PC-3 (cell line): ENCODE measurements around the gene GRPEL2. TPM values are rescaled to one million over a fixed set of nuclear protein-coding genes. Genes with fewer than 3 reads are reported as not detected.

Experiments
- ATAC-seq: fragments of 200-7000 bp; cut with Tn5 transposase; 2 replicates; pipeline ENCODE4 v1.9.1; 2020; ENCODE audit warnings: mild to moderate bottlenecking, moderate library complexity
- BruUV-seq: library from RNA; stranded (reverse); fragments of 400-500 nt; replicated peaks from 2 replicates; lab custom pipeline; 2021; lab: Mats Ljungman, UMichigan
- CTCF ChIA-PET: fragments of 300-600 bp; sonication (Branson Sonifier 250); formaldehyde crosslinking; loops from one replicate; lab custom pipeline; 2022; ENCODE audit warnings: antibody characterized with exemption; lab: Charles Lee
- POLR2A ChIA-PET: fragments of 300-600 bp; sonication (Branson Sonifier 250); formaldehyde crosslinking; loops from one replicate; lab custom pipeline; 2022; ENCODE audit warnings: antibody characterized with exemption; ENCODE audit not compliant: unreplicated experiment; lab: Charles Lee
- DNase-seq: peaks from one replicate; pipeline ENCODE4 v3.0.0-alpha.2; 2015
- H2AFZ ChIP-seq: fragments of 300-600 bp; sonication (generic); 2 replicates; pipeline ENCODE4 v1.6.0; 2016; ENCODE audit warnings: antibody characterized with exemption, low read length
- H3F3A ChIP-seq: fragments of 300-600 bp; sonication (generic); one replicate; pipeline ENCODE4 v1.6.0; 2017; ENCODE audit warnings: antibody characterized with exemption, low read length, control low read depth, mild to moderate bottlenecking; ENCODE audit not compliant: unreplicated experiment
- H3K27ac ChIP-seq: fragments of 300-600 bp; sonication (generic); 2 replicates; pipeline ENCODE4 v1.5.1; 2016; ENCODE audit warnings: mild to moderate bottlenecking, low read length
- H3K27me3 ChIP-seq: fragments of 300-600 bp; sonication (generic); 2 replicates; pipeline ENCODE4 v1.6.1; 2016; ENCODE audit warnings: low read length, mixed read lengths
- H3K36me3 ChIP-seq: fragments of 300-600 bp; sonication (generic); 2 replicates; pipeline ENCODE4 v1.6.1; 2016; ENCODE audit warnings: low read depth, mixed run types, low read length, mixed read lengths
- H3K4me1 ChIP-seq: fragments of 300-600 bp; sonication (generic); 2 replicates; pipeline ENCODE4 v1.5.1; 2016; ENCODE audit warnings: low read length; ENCODE audit not compliant: insufficient read depth
- H3K4me2 ChIP-seq: fragments of 300-600 bp; sonication (generic); 2 replicates; pipeline ENCODE4 v1.6.0; 2016; ENCODE audit warnings: low read length
- H3K4me3 ChIP-seq: fragments of 300-600 bp; sonication (generic); 2 replicates; pipeline ENCODE4 v1.5.1; 2016; ENCODE audit warnings: mild to moderate bottlenecking, low read length, mixed read lengths
- H3K79me2 ChIP-seq: fragments of 300-600 bp; sonication (generic); 2 replicates; pipeline ENCODE4 v1.6.1; 2017; ENCODE audit warnings: low read length, mixed read lengths
- H3K9ac ChIP-seq: fragments of 300-600 bp; sonication (generic); 2 replicates; pipeline ENCODE4 v1.6.0; 2016; ENCODE audit warnings: mild to moderate bottlenecking, low read length
- H3K9me2 ChIP-seq: fragments of 300-600 bp; sonication (generic); replicated peaks from 2 replicates; pipeline ENCODE4 v1.6.1; 2016; ENCODE audit warnings: mixed run types, low read length, mixed read lengths
- H3K9me3 ChIP-seq: fragments of 300-600 bp; sonication (generic); 2 replicates; pipeline ENCODE4 v1.6.1; 2016; ENCODE audit warnings: low read length, mixed read lengths
- H4K20me1 ChIP-seq: fragments of 300-600 bp; sonication (generic); 2 replicates; pipeline ENCODE4 v1.6.1; 2016; ENCODE audit warnings: low read length, mixed read lengths
- EZH2 ChIP-seq: fragments of 300-600 bp; sonication (generic); IDR thresholded peaks from one replicate; pipeline ENCODE4 v1.6.1; 2017; ENCODE audit warnings: antibody characterized with exemption, mild to moderate bottlenecking, low read length; ENCODE audit not compliant: unreplicated experiment
- EZH2phosphoT487 ChIP-seq: fragments of 300-600 bp; sonication (generic); IDR thresholded peaks from 2 replicates; pipeline ENCODE4 v1.6.1; 2018; ENCODE audit warnings: mild to moderate bottlenecking, antibody characterized with exemption, low read length, borderline replicate concordance
- intact Hi-C: fragments of 100-400 bp; cut with micrococcal nuclease; formaldehyde crosslinking; loops from 2 replicates; pipeline ENCODE4 v1.9.0; 2023
- total RNA-seq: library from RNA; depleted of rRNA; stranded (reverse); fragments of >200 nt; gene quantifications from 2 replicates; pipeline ENCODE4 v1.2.3, GENCODE V29; 2014
- TF ChIP-seq, protein P1 (sequence below): fragments of 300-600 bp; sonication (generic); conservative IDR thresholded peaks from 2 replicates; pipeline ENCODE4 v1.5.1; 2017; ENCODE audit warnings: antibody characterized with exemption, low read depth, mild to moderate bottlenecking, low read length

GRPEL2 gene
- total RNA-seq, 1 experiment from 2014 or later = 43.8 TPM

- no TSS peak for BruUV-seq
- Histone ChIP-seq H3K4me1 (peaks cover 15% of the 10 kb centered on the region), H3K9ac (no peak overlapping the region), H3K27ac (no peak overlapping the region), H2AFZ (no peak overlapping the region), H3K79me2 (peaks cover 30% of the 10 kb centered on the region), H3K27me3 (no peaks in the 10 kb centered on the region), H3K36me3 (peaks cover 42% of the 10 kb centered on the region), H3K9me3 (no peaks in the 10 kb centered on the region), H3K4me2 (no peak overlapping the region), H3K4me3 (no peak overlapping the region), H3K9me2 (no peaks in the 10 kb centered on the region), H3F3A (no peaks in the 10 kb centered on the region), H4K20me1 (0 out of 2 replicates have a peak, but pooled peaks cover 6% of the 10 kb centered on the region)
- intact Hi-C loops = no loop called here
- TF ChIP-seq, protein P1, sequence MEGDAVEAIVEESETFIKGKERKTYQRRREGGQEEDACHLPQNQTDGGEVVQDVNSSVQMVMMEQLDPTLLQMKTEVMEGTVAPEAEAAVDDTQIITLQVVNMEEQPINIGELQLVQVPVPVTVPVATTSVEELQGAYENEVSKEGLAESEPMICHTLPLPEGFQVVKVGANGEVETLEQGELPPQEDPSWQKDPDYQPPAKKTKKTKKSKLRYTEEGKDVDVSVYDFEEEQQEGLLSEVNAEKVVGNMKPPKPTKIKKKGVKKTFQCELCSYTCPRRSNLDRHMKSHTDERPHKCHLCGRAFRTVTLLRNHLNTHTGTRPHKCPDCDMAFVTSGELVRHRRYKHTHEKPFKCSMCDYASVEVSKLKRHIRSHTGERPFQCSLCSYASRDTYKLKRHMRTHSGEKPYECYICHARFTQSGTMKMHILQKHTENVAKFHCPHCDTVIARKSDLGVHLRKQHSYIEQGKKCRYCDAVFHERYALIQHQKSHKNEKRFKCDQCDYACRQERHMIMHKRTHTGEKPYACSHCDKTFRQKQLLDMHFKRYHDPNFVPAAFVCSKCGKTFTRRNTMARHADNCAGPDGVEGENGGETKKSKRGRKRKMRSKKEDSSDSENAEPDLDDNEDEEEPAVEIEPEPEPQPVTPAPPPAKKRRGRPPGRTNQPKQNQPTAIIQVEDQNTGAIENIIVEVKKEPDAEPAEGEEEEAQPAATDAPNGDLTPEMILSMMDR = no peak
- no peak for TF ChIP-seq EZH2
- TF ChIP-seq EZH2phosphoT487 = no peak
- DNase-seq = no peak
- no peak for ATAC-seq
- ChIA-PET CTCF (no interaction called here), POLR2A (interaction anchor here (0.6 kb wide), 1 partner anchor 11 kb away, joined by 3 read pairs; no protein-coding TSS in a partner anchor)
Measured at GRCh38 chr5:149356391-149356790, 11.1 kb downstream of the GRPEL2 start.

DNA sequence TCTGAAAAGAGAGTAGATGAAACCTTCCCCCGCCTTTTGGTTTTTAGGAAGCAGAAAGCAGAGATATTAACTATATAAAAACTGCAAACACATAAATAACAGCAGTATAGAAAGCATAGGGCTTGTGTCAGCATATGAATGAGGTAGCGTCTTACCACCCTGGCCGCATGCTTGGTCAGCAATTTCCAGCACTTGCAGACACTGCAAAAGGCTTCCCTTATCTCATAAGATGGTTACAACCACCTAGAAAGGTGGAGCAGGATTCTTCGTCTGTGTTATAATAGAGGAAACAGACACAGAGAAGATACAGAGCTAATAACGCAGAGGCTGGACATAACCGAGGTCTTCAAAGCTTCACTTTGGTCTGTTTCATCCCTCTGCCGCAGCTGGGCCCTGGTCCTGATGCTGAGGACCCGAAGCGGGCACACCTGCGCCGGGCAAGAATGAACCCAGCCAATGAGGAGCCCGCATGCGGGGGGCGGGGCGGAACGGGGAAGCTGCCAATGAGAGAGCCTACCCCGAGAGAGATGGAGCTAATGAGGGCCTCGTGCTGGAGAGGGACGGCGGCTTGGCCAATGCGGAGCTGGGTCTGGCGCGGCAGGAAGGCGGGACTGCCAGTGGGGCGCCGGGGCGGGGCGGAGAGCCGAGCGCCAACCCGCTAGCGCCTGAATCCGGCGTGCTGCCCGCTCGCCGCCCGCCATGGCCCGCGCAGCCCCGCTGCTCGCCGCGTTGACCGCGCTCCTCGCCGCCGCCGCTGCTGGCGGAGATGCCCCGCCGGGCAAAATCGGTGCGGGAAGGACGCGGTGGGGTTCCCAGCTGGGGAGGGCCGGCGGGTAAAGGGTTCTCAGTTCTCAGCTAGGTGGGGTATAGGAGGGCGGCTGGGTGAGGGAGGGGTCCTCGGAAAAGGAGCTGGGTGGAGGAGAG is 12.3 kb downstream of the GRPEL2 start, which contains the start of gene PCYOX1L:
Gene PCYOX1L (plus strand): TSS at position 677 of the 924 bp plus-strand sequence. CDS start 23 bp downstream, at position 700.
- ChIA-PET POLR2A (interaction anchor here (0.6 to 1.2 kb wide), 8 partner anchors 11 to 940 kb away, joined by 4 to 9 read pairs (median 4); partner anchors contain the start of genes ABLIM3 and GRPEL2), CTCF (interaction anchor here (0.5 to 1.7 kb wide), 8 partner anchors 9 to 45 kb away, joined by 3 to 17 read pairs (median 4); no protein-coding TSS in a partner anchor)
- Histone ChIP-seq H3K9me2 (no peaks in the 10 kb centered on the region), H3K4me2 (peak within 1 kb of the TSS; percentile 90), H3K4me1 (peaks cover 15% of the 10 kb centered on the region), H3K27me3 (no peaks in the 10 kb centered on the region), H3F3A (no peaks in the 10 kb centered on the region), H3K27ac (no peak within 1 kb of the TSS), H3K36me3 (peaks cover 30% of the 10 kb centered on the region), H3K4me3 (peak within 1 kb of the TSS; percentile 89), H4K20me1 (no peaks in the 10 kb centered on the region), H3K9ac (peak within 1 kb of the TSS; percentile 76), H3K79me2 (peaks cover 18% of the 10 kb centered on the region), H2AFZ (peak within 1 kb of the TSS; percentile 96), H3K9me3 (no peaks in the 10 kb centered on the region)
- BruUV-seq = no TSS peak
- intact Hi-C loops = loop anchor here (1.0 kb wide), 1 partner anchor 12 kb away; the partner anchor contains the start of gene GRPEL2
- TF ChIP-seq, protein P1 = no peak
- TF ChIP-seq EZH2 = no peak
- no peak for TF ChIP-seq EZH2phosphoT487
- DNase-seq = peak; percentile 100
- ATAC-seq = peak; percentile 99
